ENCODE data around the gene PAX9.

GRCh38 chr14:36719823-36720222 is 58.2 kb downstream of the PAX9 start:
- TF ChIP-seq CTCF (IDR thresholded peaks at IDR 0.05): no peak
- no peak for TF ChIP-seq POLR2AphosphoS5 (IDR thresholded peaks at IDR 0.05)

Data from stomach (tissue), 4 donors.